GM21515 (cell line): ENCODE measurements around the gene CDKL1.
"Not testable (repeated sequence)": the region's sequence is repeated elsewhere in the genome, so short reads cannot be mapped to it uniquely, and the experiment has no call there.

Experiments
- ATAC-seq: cut with Tn5 transposase; IDR thresholded peaks from one replicate; pipeline ENCODE4 v1.9.1; 2021; ENCODE audit not compliant: unreplicated experiment

The CDKL1 gene

GRCh38 chr14:50335989-50336824 is 60.5 kb downstream of the CDKL1 start:
- ATAC-seq = no peak

- ATAC-seq = no peak
These were observed 61.3 kb downstream of the CDKL1 start for GRCh38 chr14:50335389-50335788.

- ATAC-seq = no peak
These were observed 62.5 kb downstream of the CDKL1 start for GRCh38 chr14:50334211-50334610.

- no peak for ATAC-seq
These were observed 63.6 kb downstream of the CDKL1 start for GRCh38 chr14:50333014-50333509.

- ATAC-seq = no peak
These were observed 65.1 kb downstream of the CDKL1 start for GRCh38 chr14:50331596-50331995.

- ATAC-seq = peak; percentile 84
These were observed 75.5 kb downstream of the CDKL1 start for GRCh38 chr14:50321009-50321660.

- ATAC-seq = peak; percentile 50
These were observed 76.4 kb downstream of the CDKL1 start for GRCh38 chr14:50320283-50320682.

- no peak for ATAC-seq
These were observed 77.0 kb downstream of the CDKL1 start for GRCh38 chr14:50319721-50320120.

GRCh38 chr14:50319293-50319692 is 77.4 kb downstream of the CDKL1 start:
- no peak for ATAC-seq

- no peak for ATAC-seq
These were observed 78.6 kb downstream of the CDKL1 start for GRCh38 chr14:50318031-50318626.

- not testable (repeated sequence) for ATAC-seq
These were observed 82.6 kb downstream of the CDKL1 start for GRCh38 chr14:50314098-50314497.

GRCh38 chr14:50312734-50313054 is 84.0 kb downstream of the CDKL1 start:
- peak; percentile 30 for ATAC-seq

GRCh38 chr14:50311972-50312733 is 84.5 kb downstream of the CDKL1 start, which contains the start of the genes DMAC2L and L2HGDH:
DMAC2L (plus strand) TSS chr14:50312324; CDS start chr14:50321488, 9,164 bp downstream.
L2HGDH (minus strand) TSS chr14:50312229; CDS start chr14:50312150, 79 bp downstream.
- peak; percentile 91 for ATAC-seq

- no peak for ATAC-seq
These were observed 85.2 kb downstream of the CDKL1 start for GRCh38 chr14:50311337-50311971.

- ATAC-seq = no peak
These were observed 86.2 kb downstream of the CDKL1 start for GRCh38 chr14:50310445-50310844.

GRCh38 chr14:50308363-50308915 is 88.2 kb downstream of the CDKL1 start:
- no peak for ATAC-seq

GRCh38 chr14:50303744-50304471 is 92.8 kb downstream of the CDKL1 start:
- ATAC-seq = no peak

GRCh38 chr14:50301914-50302313 is 94.8 kb downstream of the CDKL1 start:
- ATAC-seq = no peak

GRCh38 chr14:50299585-50299984 is 97.1 kb downstream of the CDKL1 start:
- no peak for ATAC-seq

- ATAC-seq = no peak
These were observed 106.4 kb downstream of the CDKL1 start for GRCh38 chr14:50290306-50290705.
